SIG-M5 (cell line): ENCODE results near the gene ATRNL1.

Source experiments
- DNase-seq: peaks from one replicate; lab custom pipeline; 2025; lab: John Stamatoyannopoulos, UW

ATRNL1 gene

GRCh38 chr10:115093286-115093775 is at the start of gene ATRNL1:
ATRNL1 (plus strand) TSS chr10:115093365; CDS start chr10:115093751, 386 bp downstream.
- no peak for DNase-seq

GRCh38 chr10:115043719-115044118 is 49.4 kb upstream of the ATRNL1 start:
- no peak for DNase-seq

GRCh38 chr10:115044891-115045290 is 48.3 kb upstream of the ATRNL1 start:
- no peak for DNase-seq

- no peak for DNase-seq
Observed at GRCh38 chr10:115045499-115045898, 47.7 kb upstream of the ATRNL1 start.

- DNase-seq: no peak
Observed at GRCh38 chr10:115046686-115047236, 46.4 kb upstream of the ATRNL1 start.

- DNase-seq: no peak
Observed at GRCh38 chr10:115047705-115048104, 45.5 kb upstream of the ATRNL1 start.

- no peak for DNase-seq
Observed at GRCh38 chr10:115049318-115049717, 43.8 kb upstream of the ATRNL1 start.

- DNase-seq: no peak
Observed at GRCh38 chr10:115049960-115050359, 43.2 kb upstream of the ATRNL1 start.

- DNase-seq: no peak
Observed at GRCh38 chr10:115050375-115051010, 42.7 kb upstream of the ATRNL1 start.

GRCh38 chr10:115051216-115051615 is 41.9 kb upstream of the ATRNL1 start:
- no peak for DNase-seq

- DNase-seq: no peak
Observed at GRCh38 chr10:115052226-115052625, 40.9 kb upstream of the ATRNL1 start.

- no peak for DNase-seq
Observed at GRCh38 chr10:115052728-115053127, 40.4 kb upstream of the ATRNL1 start.

- no peak for DNase-seq
Observed at GRCh38 chr10:115056186-115056585, 37.0 kb upstream of the ATRNL1 start.

GRCh38 chr10:115059301-115059898 is 33.8 kb upstream of the ATRNL1 start:
- DNase-seq: no peak

- no peak for DNase-seq
Observed at GRCh38 chr10:115063701-115064658, 29.2 kb upstream of the ATRNL1 start.

GRCh38 chr10:115065801-115066200 is 27.4 kb upstream of the ATRNL1 start:
- no peak for DNase-seq

- DNase-seq: no peak
Observed at GRCh38 chr10:115066528-115066927, 26.6 kb upstream of the ATRNL1 start.

- DNase-seq: no peak
Observed at GRCh38 chr10:115073796-115074195, 19.4 kb upstream of the ATRNL1 start.

GRCh38 chr10:115082506-115082905 is 10.7 kb upstream of the ATRNL1 start:
- DNase-seq: no peak

GRCh38 chr10:115084277-115084850 is 8.8 kb upstream of the ATRNL1 start:
- no peak for DNase-seq

- DNase-seq: no peak
Observed at GRCh38 chr10:115091161-115091560, 2.0 kb upstream of the ATRNL1 start.

- no peak for DNase-seq
Observed at GRCh38 chr10:115092258-115092554, 959 bp upstream of the ATRNL1 start.
